Ovary (tissue), 3 donors: Measurements from ENCODE around the gene KRT75.

Experiments used
- EP300 ChIP-seq: sonication (generic); formaldehyde crosslinking; IDR thresholded peaks from one replicate; pipeline ENCODE4 v1.6.1; 2017; ENCODE audit warnings: antibody characterized with exemption
- POLR2A ChIP-seq: fragments of 450-650 bp; IDR thresholded peaks from one replicate; pipeline ENCODE4 v1.6.1; 2017; ENCODE audit warnings: antibody characterized with exemption, mild to moderate bottlenecking, moderate library complexity
- TF ChIP-seq, protein P1 (sequence below), 3 donors: fragments of 450-650 bp in 2 of 3; fragments of 200-600 bp in 1 of 3; IDR thresholded peaks; one replicate each; pipeline versions ENCODE4 v1.5.1 to v1.8.0; 2016 to 2022; ENCODE audit warnings: antibody characterized with exemption in 3 of 3, mild to moderate bottlenecking in 1 of 3
- donor health status: DM: no; HTN: no; CAD: no.

DNA sequence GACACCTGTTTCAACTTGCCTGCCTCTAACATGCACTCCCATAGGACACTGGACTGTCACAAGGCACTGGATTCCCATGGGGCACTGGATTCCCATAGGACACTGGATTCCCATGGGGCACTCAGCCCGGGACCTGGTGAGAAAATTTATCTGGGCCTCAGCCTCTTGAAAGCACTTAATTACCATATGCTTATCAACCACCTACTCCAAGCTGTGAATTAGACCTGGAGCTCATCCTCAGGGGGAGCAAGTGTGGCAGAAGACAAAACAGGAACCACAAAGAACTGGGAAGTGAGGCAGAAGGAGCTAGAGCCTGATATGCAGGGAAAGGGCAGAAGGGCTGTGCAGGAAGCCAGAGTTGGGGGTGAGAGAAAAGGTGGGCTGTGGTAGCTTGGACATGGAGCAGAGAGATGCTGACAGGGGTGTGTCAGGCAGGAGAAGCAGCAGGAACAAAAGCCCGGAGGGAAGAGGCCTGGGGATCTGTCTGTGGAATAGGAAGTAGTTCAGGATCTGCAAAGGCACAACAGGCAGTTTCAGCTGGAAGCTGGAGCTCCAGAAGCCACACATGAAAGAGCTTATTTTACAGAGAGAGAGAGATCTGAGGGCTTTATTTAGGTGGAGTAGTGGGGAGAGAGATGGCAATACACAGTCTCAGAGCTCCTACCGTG, 31.2 kb downstream of the KRT75 start:
- TF ChIP-seq, protein P1, sequence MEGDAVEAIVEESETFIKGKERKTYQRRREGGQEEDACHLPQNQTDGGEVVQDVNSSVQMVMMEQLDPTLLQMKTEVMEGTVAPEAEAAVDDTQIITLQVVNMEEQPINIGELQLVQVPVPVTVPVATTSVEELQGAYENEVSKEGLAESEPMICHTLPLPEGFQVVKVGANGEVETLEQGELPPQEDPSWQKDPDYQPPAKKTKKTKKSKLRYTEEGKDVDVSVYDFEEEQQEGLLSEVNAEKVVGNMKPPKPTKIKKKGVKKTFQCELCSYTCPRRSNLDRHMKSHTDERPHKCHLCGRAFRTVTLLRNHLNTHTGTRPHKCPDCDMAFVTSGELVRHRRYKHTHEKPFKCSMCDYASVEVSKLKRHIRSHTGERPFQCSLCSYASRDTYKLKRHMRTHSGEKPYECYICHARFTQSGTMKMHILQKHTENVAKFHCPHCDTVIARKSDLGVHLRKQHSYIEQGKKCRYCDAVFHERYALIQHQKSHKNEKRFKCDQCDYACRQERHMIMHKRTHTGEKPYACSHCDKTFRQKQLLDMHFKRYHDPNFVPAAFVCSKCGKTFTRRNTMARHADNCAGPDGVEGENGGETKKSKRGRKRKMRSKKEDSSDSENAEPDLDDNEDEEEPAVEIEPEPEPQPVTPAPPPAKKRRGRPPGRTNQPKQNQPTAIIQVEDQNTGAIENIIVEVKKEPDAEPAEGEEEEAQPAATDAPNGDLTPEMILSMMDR (IDR thresholded peaks at IDR 0.05) = no peak
- TF ChIP-seq POLR2A = no peak
- TF ChIP-seq EP300 = no peak
